GM12872 (cell line): ENCODE data around the gene RAPGEF3.

Experiments used
- CTCF ChIP-seq: IDR thresholded peaks from 3 replicates; pipeline ENCODE4 v1.5.1; 2011; ENCODE audit warnings: low read depth, mild to moderate bottlenecking, low read length, moderate library complexity; ENCODE audit not compliant: insufficient read depth

Gene RAPGEF3

GRCh38 chr12:47773858-47774580 lies 15.3 kb upstream of the RAPGEF3 start:
- TF ChIP-seq CTCF, result no peak

- TF ChIP-seq CTCF, result peak; percentile 34; the same call in 2 of the 3 replicates
Measured at GRCh38 chr12:47773062-47773857, 14.6 kb upstream of the RAPGEF3 start, which contains the start of gene SLC48A1. Gene SLC48A1 (plus strand): TSS chr12:47773238. CDS start chr12:47773305, 67 bp downstream.

GRCh38 chr12:47772738-47773061 lies 14.0 kb upstream of the RAPGEF3 start:
- no peak for TF ChIP-seq CTCF

GRCh38 chr12:47772094-47772660 lies 13.5 kb upstream of the RAPGEF3 start:
- no peak for TF ChIP-seq CTCF

GRCh38 chr12:47771304-47771703 lies 12.6 kb upstream of the RAPGEF3 start:
- no peak for TF ChIP-seq CTCF

GRCh38 chr12:47770086-47770726 lies 11.5 kb upstream of the RAPGEF3 start:
- no peak for TF ChIP-seq CTCF
